NOMO-1 treated with DMSO at 0.1 percent for 48 hours (cell line): ENCODE results near the gene COMMD10.
"Not testable (repeated sequence)": the region's sequence is repeated elsewhere in the genome, so short reads cannot be mapped to it uniquely, and the experiment has no call there.

Source experiments
- DNase-seq: peaks from one replicate; lab custom pipeline; 2025; ENCODE audit not compliant: unreplicated experiment; lab: John Stamatoyannopoulos, UW

COMMD10 gene

DNA sequence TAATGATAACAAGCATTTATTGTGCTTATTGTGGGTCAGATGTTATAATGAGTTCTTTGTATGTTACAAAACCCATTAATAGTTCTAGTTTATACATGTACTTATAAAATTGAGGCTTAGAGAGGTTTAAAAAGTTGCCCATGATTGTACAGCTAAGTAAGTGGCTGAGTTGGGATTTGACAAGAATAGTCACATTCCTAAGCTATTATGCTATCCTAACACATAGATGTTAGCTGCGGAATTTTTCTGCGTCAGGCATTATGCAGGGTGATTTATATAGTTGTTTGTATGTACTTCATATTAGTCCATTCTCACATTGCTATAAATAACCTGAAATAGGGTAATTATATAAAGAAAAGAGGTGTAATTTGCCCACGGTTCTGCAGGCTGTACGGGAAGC is 12.5 kb downstream of the COMMD10 start:
- no peak for DNase-seq

DNA sequence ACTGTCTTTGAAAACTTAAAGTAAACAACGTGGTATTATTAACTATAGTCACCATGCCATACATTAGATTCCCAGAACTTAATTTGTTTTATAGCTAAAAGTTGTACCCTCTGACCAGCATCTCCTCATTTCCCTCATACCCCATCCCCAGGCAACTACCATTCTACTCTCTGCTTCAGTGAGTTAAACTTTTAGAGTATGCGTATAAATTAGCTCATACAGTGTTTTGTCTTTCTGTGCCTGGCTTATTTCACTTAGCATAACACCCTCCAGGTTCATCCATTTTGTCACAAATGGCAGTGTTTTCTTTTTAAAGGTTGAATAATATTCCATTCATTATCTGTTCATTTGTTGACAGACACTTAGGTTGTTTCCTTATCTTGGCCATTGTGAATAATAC is 14.2 kb downstream of the COMMD10 start:
- DNase-seq, result no peak

DNA sequence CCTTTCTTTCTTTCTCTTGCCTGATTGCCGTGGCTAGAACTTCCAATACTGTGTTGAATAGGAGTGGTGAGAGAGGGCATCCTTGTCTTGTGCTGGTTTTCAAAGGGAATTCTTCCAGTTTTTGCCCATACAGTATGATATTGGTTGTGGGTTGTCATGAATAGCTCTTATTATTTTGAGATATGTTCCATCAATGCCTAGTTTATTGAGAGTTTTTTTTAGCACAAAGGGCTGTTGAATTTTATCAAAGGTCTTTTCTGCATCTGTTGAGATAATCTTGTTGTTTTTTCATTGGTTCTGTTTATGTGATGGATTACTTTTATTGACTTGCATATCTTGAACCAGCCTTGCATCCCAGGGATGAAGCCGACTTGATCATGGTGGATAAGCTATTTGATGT is 20.1 kb downstream of the COMMD10 start:
- DNase-seq, result not testable (repeated sequence)

DNA sequence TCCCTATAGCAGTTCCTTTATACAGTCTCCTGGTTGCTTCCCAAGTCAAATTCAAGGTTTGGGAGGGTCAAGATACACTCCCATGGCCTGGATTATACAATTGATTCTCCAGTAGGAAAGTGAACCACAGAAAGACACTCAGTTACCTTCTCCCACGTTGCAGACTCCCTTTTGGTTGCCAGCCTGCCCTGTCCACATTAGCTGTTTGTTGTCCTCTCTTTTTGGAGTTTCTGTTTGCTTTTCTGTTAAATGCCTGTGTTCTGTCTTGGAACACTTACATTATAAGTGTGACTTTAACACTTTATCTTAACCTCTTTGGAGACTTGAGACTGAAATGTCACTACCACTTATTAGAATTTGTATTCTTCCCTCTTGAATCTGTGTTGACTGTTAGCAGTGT is 30.3 kb downstream of the COMMD10 start:
- DNase-seq, result no peak

DNA sequence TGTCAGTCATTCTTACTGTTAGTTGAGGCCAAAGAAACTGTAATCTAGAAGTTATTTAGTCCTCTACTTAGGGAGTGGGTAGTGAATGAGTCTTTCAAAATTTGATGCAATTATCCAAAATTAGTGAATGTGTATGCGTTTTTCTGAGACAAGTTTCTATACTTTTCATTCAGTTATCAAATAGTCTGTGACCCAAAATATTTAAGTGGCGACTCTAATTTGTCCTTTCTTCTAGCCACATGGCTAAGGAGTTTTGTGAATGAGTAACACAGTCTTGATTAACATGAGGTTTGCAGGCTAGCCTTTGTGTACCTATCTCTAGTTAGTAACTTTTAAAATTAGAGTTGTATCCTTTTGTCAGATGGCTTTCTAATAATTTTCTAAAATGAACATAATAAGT is 45.6 kb downstream of the COMMD10 start:
- DNase-seq, result no peak

DNA sequence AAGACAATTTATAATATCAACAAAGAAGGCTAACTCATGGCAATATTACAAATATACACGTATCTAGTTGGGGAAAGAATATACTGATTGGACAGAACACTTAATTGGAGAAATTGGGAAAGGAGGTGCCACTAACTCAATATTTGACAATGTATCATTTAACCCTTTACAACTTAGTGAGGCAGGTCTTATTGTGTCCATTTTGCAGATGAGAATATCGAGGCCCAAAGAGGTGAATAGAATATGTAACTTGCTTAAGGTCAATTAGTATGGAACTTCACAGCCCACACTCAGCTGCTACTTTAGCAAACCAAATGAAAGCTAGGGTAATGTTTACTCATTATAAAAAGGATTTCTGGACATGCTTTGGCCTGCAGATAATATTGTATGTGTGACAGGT is 46.2 kb downstream of the COMMD10 start:
- no peak for DNase-seq

DNA sequence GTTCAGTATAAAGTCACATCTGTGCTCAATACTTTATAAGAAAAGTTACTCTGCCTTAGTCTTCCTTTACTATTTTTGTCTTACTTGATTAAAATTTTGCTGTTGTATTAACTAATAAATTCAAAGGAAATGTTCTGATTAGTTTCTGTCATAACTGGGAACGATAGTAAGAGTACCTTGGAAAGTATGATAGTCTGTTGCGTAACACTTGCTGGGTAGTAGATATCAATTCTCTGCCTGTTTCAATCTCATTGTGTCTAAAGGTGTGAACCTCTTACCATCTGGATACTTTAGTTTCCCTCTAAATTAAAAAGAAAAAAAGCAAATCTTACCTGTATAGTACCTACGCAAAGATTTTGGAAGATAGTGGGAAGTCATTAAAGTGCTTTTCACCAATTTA is 48.5 kb downstream of the COMMD10 start:
- no peak for DNase-seq

DNA sequence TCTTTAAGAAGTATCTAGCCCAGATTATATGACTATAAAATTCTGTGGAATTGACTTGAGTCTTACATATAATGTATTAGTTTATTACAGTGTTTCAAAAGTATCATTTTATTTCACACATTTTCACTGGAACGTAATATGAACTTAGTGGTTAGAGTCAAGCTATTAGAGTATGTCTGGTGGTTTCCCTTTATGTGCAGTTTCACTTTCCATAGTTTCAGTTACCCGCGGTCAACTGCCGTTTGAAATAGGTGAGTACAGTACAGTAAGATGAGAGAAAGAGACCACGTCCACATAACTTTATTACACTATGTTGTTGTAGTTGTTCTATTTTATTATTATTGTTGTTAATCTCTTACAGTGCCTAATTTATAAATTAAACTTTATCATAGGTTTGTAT is 50.5 kb downstream of the COMMD10 start:
- peak; percentile 47 for DNase-seq

DNA sequence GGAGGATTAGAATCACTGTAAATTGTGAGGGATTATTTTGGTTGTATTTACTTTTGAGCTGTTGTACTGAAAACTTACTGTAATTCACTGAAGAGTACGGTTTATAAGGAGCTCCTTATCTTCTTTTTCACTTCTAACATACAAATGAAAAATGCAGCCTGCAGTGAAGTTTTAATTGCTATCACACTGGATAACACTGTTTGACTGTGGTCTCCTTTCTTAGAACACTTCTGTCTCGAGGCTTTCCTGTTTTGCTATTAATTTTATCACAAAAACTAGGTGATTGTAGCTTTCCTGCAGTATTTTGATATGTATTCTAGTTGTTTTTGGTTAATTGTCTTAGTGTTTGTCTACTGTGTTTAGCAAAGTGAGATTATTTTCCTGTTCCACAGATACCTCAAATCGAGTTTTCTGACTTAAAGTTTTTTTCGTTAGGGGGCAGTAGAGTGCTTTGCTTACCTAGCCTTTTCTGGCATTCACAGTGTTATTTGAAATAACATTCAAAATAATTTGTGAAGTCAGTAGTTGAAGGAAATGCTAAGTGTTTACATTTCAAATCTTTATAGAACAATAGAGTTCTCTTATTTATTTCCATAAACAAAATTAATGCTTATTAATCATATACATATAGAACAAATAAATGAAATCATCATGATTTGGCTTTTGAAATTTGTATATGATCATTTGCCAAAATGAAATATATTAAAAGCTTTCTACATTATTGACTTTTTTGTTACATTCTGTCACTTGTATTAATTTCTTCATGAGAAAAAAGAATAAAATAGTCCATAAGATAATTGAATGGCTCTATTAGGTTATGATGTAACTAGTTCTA is 52.9 kb downstream of the COMMD10 start:
- peak; percentile 41 for DNase-seq

DNA sequence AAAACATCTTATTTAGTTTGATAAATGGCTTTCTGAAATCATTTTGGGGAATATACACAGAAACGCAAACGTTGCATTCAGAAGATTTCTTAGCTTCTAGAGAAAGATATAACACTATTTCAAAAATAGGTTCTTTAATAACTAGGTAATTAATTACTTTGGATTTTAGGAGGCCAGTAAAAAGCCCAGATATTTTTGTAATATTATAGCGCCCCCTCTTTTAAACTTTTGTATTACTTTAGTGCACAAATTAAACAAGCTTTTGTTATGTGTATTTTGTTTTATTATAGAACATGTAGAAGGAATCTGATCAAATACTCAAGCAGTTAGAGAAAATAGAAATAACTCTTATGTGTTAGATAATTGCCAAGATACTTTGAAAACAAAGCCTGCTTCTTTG is 57.7 kb downstream of the COMMD10 start:
- no peak for DNase-seq

DNA sequence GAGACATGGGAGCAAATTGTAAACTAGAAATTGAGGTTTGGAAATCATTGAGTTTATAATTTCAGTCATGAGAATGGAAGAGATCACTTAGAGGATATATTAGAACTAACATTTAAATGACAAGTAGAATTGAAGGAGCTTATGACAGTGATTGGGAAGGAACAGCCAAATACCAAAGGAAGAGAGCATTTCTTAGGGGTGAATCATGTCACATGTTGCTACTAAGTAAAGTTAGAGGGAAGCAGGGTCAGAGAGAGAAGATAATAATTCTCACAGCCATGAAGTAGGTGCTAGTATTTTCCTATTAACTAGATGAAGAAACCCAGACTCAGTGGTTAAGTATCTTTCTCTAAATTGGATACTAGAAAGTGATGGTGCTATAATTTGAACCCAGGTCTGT is 59.3 kb downstream of the COMMD10 start:
- no peak for DNase-seq

DNA sequence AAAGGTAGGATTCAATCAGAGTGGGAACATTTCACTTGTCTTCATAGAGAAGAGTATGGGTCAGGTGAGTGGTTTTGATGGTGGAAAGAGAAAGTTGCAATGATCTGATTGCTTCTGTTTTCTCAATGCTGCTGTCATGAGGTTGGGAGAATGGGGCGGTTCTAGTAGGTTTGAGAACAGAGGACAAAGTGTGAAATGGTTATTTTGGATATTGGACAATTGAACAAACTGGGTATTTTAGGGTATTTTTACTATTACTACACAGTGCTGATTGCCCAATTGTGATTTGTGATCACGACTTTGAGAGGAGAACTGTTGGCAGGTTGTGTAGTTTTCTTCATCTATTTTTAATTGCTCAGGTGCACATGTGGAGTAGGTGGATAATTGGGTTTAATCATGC is 60.2 kb downstream of the COMMD10 start:
- no peak for DNase-seq

DNA sequence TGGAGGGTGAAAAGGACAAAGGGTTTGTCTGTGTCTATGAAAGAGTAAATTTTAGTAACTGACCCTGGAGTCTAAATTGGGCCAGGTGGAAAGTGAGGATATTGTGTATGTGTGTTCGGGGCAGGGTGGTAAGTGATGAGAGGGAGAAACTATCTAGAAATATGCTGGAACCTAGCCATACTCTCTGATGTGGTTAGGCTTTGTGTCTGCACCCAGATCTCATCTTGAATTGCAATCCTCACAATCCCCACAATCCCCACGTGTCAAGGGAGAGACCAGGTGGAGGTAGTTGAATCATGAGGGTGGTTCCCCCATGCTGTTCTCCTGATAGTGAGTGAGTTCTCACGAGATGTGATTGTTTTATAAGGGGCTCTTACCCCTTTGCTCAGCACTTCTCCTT is 60.6 kb downstream of the COMMD10 start:
- DNase-seq, result no peak

DNA sequence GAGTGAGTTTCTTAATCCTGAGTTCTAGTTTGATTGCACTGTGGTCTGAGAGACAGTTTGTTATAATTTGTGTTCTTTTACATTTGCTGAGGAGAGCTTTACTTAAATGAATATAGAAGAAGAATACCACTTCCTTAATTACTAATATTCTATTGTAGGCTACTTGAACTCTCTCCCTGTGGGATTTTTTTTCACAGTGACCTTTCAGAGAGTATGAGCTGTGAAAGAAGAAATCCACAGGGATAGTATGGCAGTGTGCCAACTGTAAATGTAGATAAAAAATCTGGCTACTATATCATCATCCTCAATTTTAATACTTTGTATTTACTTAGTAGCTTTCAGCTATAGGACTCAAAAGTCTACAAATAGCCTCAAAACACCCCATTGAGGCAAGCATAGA is 67.3 kb downstream of the COMMD10 start:
- no peak for DNase-seq

DNA sequence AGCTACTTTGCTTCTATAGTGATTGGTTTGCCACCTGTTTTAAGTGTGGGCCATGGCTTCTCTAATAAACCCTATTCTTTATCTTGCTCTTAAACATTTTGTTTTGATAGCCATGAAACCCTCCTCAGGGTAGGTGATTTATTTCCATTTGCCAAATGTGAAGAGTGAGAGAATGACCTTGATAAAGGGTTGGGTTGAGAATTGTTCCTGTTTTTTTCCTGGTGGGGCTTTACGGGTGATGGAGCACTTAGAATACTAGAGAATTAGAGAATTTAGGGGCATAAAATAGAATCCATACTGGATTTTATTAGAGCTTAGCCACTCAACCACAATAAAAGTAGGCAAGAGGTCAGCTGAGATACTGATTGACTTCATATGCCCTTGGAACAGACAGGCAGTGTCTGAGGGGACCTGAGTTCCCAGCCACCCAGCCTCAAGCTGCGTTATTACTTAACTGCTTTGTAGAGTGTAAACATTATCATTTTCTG is 68.9 kb downstream of the COMMD10 start:
- DNase-seq, result no peak

DNA sequence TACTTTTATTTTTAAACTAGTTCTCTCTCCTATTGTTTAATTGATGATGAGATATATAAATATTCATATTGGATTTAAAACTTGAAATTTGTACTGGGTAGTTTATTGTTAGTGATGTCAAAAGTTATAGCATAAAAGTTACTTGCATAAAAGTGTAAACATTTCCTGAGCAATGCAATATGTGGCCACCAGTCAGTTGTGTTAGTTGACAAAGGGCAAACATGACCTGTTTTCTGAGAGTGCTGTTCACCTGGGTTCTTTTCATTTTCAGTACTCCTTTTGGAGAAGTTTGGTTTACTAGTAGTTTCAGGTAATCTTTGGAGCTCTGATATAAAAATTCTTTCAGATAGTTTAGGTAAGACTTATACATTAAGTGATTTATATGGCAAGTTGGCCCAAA is 69.4 kb downstream of the COMMD10 start:
- no peak for DNase-seq

DNA sequence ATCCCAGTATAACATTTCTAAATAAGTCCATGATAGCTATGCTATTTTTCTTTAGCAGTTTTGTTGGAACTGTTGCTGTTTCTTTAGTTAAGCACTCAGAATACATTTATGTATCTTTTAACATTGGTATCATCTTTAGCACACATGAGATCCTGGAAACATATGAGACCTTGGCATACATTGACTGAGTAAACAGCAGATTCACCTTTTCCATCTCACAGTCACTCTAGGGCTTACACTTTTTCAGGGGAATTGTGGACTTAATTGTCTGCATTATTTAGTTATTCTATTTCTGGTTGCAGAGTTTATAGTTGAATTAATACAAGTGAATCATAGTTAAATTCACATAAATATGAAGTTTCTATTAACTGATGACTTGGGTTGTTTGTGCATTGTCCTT is 70.1 kb downstream of the COMMD10 start:
- no peak for DNase-seq

DNA sequence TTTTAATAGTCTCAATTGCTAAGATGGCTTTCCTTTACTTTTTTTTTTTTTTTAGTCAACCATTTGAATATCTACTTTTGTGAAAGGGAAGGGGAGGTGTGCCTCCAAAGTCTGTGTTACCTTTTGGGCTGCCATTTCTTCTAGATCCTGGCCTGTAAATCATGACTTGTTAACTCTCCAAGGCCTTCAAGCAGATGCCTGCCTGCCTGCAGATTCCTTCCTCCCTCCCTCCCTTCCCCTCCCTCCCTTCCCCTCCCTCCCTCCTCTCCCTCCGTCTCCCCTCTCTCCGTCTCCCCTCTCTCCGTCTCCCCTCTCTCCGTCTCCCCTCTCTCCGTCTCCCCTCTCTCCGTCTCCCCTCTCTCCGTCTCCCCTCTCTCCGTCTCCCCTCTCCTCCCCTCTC is 73.1 kb downstream of the COMMD10 start:
- DNase-seq, result no peak

DNA sequence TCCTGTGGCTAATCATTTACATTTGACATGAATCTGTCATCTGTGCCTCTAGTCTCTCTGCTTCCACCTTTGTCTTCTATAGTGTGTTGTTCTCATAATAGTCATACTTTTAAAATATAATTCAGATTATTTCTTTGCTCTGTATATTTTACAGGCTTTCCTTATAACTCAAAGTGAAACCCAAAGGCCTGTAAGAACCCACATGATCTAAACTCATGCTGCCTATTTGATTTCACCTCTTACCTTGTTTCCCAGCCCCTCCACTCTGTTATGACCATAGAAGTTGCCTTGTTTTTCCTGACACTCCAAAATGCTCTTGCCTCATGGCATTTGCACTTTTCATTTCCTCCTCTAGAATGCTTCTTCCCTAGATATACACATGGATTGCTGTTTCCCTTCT is 74.2 kb downstream of the COMMD10 start:
- DNase-seq, result no peak

DNA sequence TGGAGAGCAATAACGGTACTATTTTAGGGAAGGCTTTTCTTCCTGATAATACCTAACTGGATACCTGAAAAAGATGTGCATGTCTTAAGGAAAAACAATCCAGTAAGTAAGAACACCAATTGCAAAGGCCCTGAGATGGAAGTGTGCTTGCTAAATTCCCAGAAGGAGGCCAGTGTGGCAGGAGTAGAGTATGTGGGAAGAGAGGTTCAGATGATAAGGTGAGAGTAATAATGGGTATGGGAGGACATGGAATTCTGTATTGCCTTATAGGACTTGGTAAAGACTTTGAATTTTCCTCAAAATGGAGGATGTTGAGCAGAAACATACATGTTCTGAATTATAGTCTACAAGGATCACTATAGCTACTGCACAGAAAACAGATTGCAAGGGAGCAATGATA is 89.3 kb downstream of the COMMD10 start:
- no peak for DNase-seq

DNA sequence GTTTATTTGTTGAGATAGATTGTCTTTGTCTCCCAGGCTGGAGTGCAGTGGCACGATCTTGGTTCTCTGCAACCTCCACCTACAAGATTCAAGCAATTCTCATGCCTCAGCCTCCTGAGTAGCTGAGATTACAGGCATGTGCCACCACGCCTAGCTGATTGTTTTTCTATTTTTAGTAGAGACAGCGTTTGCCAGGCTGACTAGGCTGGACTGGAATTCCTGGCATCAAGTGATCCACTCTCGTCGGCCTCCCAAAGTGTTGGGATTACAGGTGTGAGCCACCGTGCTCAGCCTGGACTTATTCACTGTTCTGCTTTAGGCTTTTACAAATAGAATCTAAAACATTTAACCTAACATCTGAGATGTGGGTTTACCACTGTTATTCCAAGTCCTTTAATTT is 91.3 kb downstream of the COMMD10 start:
- DNase-seq, result no peak

DNA sequence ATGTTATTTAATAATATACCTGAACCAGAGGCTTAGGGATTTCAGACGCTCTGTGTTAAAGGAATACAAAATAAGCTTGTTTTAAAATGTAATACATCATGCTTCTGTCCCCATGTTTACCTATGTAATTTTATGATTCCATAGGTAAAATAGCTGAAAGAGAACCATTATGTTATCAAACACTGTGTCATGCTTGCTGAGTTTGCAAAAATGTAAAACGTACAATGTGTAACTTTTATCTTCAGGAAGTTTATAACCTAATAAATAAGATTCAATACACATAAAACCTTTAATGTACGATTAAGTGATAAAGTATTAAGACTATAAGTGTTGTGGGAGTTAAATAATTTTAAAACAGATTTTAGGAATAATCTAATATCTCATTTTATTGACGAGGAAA is 94.1 kb downstream of the COMMD10 start:
- DNase-seq, result no peak

DNA sequence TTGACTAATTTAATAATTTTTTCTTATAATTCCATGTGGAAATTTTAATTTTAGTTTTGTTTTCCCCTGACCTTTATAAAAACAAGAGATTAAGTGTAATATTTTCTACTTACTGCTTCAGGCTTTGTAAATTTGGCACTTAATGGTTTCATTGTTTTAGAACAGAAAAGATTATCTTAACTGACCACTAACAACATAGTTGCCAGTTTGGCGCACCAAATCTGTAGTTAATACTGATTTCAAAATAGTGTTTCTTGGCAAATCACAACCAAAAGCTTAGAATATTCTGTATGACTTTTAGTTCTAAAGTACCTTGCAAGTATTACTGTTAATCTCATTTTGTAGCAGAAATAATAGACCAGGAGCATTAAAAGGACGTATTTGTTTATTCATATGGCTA is 124.3 kb downstream of the COMMD10 start:
- no peak for DNase-seq
